Measurements from ENCODE around the gene P2RY13. TPM values are rescaled to one million over a fixed set of nuclear protein-coding genes. Genes with fewer than 3 reads are reported as not detected.

P2RY13 gene
- total and polyA plus RNA-seq, 2 of the 4 experiments (the other 2 are of a cell fraction), result not detected

DNA sequence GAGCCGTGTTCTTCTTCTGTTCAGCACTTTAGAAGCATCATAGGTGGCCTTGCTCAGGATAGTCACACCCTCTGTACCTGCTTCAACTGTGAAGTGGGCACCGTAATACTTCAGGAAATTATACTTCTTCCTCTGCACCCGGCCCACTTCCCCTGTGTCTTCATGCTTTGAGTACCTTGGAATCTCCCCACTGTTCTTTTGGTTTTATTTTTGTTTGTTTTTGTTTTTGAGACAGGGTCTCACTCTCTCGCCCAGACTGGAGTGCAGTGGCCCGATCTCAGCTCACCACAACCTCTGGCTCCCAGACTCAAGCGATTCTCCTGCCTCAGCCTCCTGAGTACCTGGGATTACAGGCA is 52.7 kb downstream of the P2RY13 start:
- intact Hi-C loops (cut with micrococcal nuclease), result no loop called here
- no peak overlapping the region for H3K56ac ChIP-seq (ENCODE audit: extremely low read depth, insufficient read depth, low read length)
- H3K4me1 ChIP-seq (ENCODE audit: control insufficient read depth, insufficient read depth, low read length), result peaks cover 2% of the 10 kb centered on the region; the same call in 1 of the 2 replicates
- no peak overlapping the region for H2BK20ac ChIP-seq (ENCODE audit: low read depth, low read length)
- no peak overlapping the region for H3K23ac ChIP-seq (ENCODE audit: low read depth, low read length)
- no peaks in the 10 kb centered on the region for H4K20me1 ChIP-seq (ENCODE audit: insufficient read depth, low read length)
- H3K9me1 ChIP-seq (ENCODE audit: insufficient read depth, low read length), result peaks cover 3% of the 10 kb centered on the region
- ChIA-PET CTCF (interaction anchor here (0.5 to 3.3 kb wide), 2 partner anchors 28 to 49 kb away, joined by 3 to 17 read pairs; no protein-coding TSS in a partner anchor), POLR2A (ENCODE audit: unreplicated experiment) (no interaction called here)
- no peak overlapping the region for H3K9ac ChIP-seq (ENCODE audit: low read depth, low read length)
- H2AK9ac ChIP-seq (replicated peaks; ENCODE audit: low read depth, low read length, poor library complexity), result no peak overlapping the region
- no peak for ATAC-seq (ENCODE audit: low read depth)
- H3K14ac ChIP-seq (replicated peaks; ENCODE audit: low read depth, low read length), result no peak overlapping the region
- H2AK5ac ChIP-seq (ENCODE audit: low read depth, low read length), result no peak overlapping the region; the same call in 1 of the 2 replicates
- no peak for DNase-seq
- H3K36me3 ChIP-seq (ENCODE audit: control insufficient read depth, insufficient read depth, low read length), result no peaks in the 10 kb centered on the region
- H4K91ac ChIP-seq (ENCODE audit: insufficient read depth, low read depth, low read length), result no peak overlapping the region
- no peak overlapping the region for H3K18ac ChIP-seq (ENCODE audit: low read depth, low read length)
- H2BK5ac ChIP-seq (ENCODE audit: low read depth, low read length, poor library complexity, severe bottlenecking), result no peak overlapping the region
- dilution Hi-C loops (cut with HindIII; ENCODE audit: low sequenced_read_pairs, unreplicated experiment), result no loop called here
- in situ Hi-C loops (cut with MboI; ENCODE audit: low sequenced_read_pairs), result loop anchor here (5.0 kb wide), 2 partner anchors 49 to 109 kb away; no protein-coding TSS in a partner anchor
- no peak overlapping the region for H3K4me2 ChIP-seq (ENCODE audit: low read depth, low read length)
- H3K4me3 ChIP-seq (ENCODE audit: insufficient read depth, low read depth, low read length), result no peak overlapping the region
- no peak overlapping the region for H4K8ac ChIP-seq (ENCODE audit: low read depth in 2 of 2, low read length in 2 of 2)
- H2BK120ac ChIP-seq (ENCODE audit: low read depth, low read length), result no peak overlapping the region
- no peak for TF ChIP-seq CEBPB (IDR thresholded peaks at IDR 0.05; ENCODE audit: low read depth, low read length)
- TF ChIP-seq RCOR1 (IDR thresholded peaks at IDR 0.05; ENCODE audit: insufficient replicate concordance, low read length), result no peak
- no peak for TF ChIP-seq RAD21 (IDR thresholded peaks at IDR 0.05; ENCODE audit: low read length)
- TF ChIP-seq, protein P1, sequence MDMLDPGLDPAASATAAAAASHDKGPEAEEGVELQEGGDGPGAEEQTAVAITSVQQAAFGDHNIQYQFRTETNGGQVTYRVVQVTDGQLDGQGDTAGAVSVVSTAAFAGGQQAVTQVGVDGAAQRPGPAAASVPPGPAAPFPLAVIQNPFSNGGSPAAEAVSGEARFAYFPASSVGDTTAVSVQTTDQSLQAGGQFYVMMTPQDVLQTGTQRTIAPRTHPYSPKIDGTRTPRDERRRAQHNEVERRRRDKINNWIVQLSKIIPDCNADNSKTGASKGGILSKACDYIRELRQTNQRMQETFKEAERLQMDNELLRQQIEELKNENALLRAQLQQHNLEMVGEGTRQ (IDR thresholded peaks at IDR 0.05; ENCODE audit: low read depth, low read length), result no peak
- no peak for TF ChIP-seq POLR2A (IDR thresholded peaks at IDR 0.05; ENCODE audit: low read depth, low read length)
- TF ChIP-seq SMC3 (IDR thresholded peaks at IDR 0.05; ENCODE audit: low read depth, low read length), result no peak
- TF ChIP-seq BHLHE40 (IDR thresholded peaks at IDR 0.05; ENCODE audit: low read depth, low read length), result no peak
- TF ChIP-seq, protein P2, sequence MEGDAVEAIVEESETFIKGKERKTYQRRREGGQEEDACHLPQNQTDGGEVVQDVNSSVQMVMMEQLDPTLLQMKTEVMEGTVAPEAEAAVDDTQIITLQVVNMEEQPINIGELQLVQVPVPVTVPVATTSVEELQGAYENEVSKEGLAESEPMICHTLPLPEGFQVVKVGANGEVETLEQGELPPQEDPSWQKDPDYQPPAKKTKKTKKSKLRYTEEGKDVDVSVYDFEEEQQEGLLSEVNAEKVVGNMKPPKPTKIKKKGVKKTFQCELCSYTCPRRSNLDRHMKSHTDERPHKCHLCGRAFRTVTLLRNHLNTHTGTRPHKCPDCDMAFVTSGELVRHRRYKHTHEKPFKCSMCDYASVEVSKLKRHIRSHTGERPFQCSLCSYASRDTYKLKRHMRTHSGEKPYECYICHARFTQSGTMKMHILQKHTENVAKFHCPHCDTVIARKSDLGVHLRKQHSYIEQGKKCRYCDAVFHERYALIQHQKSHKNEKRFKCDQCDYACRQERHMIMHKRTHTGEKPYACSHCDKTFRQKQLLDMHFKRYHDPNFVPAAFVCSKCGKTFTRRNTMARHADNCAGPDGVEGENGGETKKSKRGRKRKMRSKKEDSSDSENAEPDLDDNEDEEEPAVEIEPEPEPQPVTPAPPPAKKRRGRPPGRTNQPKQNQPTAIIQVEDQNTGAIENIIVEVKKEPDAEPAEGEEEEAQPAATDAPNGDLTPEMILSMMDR (conservative IDR thresholded peaks at IDR 0.05; ENCODE audit: low read depth, low read length), result no peak
- TF ChIP-seq FOS (IDR thresholded peaks at IDR 0.05; ENCODE audit: low read depth, low read length), result no peak
- no peak for TF ChIP-seq RFX5 (IDR thresholded peaks at IDR 0.05; ENCODE audit: low read depth, low read length)
- no peak for TF ChIP-seq MAZ (IDR thresholded peaks at IDR 0.05; ENCODE audit: borderline replicate concordance, low read depth, low read length)
- TF ChIP-seq MAFK (IDR thresholded peaks at IDR 0.05; ENCODE audit: low read depth, low read length), result no peak
- TF ChIP-seq, protein P3, sequence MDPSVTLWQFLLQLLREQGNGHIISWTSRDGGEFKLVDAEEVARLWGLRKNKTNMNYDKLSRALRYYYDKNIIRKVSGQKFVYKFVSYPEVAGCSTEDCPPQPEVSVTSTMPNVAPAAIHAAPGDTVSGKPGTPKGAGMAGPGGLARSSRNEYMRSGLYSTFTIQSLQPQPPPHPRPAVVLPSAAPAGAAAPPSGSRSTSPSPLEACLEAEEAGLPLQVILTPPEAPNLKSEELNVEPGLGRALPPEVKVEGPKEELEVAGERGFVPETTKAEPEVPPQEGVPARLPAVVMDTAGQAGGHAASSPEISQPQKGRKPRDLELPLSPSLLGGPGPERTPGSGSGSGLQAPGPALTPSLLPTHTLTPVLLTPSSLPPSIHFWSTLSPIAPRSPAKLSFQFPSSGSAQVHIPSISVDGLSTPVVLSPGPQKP (IDR thresholded peaks at IDR 0.05; ENCODE audit: borderline replicate concordance, low read depth, low read length), result no peak
- no peak for TF ChIP-seq CHD1 (IDR thresholded peaks at IDR 0.05; ENCODE audit: low read depth, low read length)
- TF ChIP-seq NFE2L2 (IDR thresholded peaks at IDR 0.05; ENCODE audit: low read depth, low read length), result no peak
- no peak for TF ChIP-seq MXI1 (IDR thresholded peaks at IDR 0.05; ENCODE audit: borderline replicate concordance, low read depth, low read length)
- no peaks in the 10 kb centered on the region for H3K79me1 ChIP-seq (ENCODE audit: low read depth in 1 of 2, low read length in 2 of 2)
- BruUV-seq (replicated peaks), result no TSS peak
- H2AFZ ChIP-seq (replicated peaks; ENCODE audit: low read length, poor library complexity), result no peak overlapping the region
- no peaks in the 10 kb centered on the region for H3K27me3 ChIP-seq (ENCODE audit: control insufficient read depth, insufficient read depth, low read length)
- no peak overlapping the region for H3K27ac ChIP-seq (ENCODE audit: insufficient read depth, low read length)
- H3K4ac ChIP-seq (ENCODE audit: low read depth, low read length), result no peak overlapping the region
- H2BK15ac ChIP-seq (ENCODE audit: low read depth, low read length), result 0 out of 3 replicates have a peak overlapping the region, but pooled peaks have one; percentile 28
- no peak overlapping the region for H4K5ac ChIP-seq (ENCODE audit: low read depth, low read length)
- no peaks in the 10 kb centered on the region for H3K9me3 ChIP-seq (ENCODE audit: control insufficient read depth, insufficient read depth, low read length)
- WGBS, 2 experiments (ENCODE audit: extremely low coverage in 2 of 2, insufficient read length in 1 of 2), result no CpG with 5 or more reads among the region's 6 CpGs

All from IMR-90 (cell line).